H1 (cell line): ENCODE measurements around the gene SMAD6. TPM values are rescaled to one million over a fixed set of nuclear protein-coding genes. Genes with fewer than 3 reads are reported as not detected.

Experiments
- CTCF ChIA-PET: fragments of 300-600 bp; sonication (Branson Sonifier 250); formaldehyde crosslinking; loops from one replicate; lab custom pipeline; 2021; ENCODE audit not compliant: partially characterized antibody; lab: Charles Lee
- POLR2A ChIA-PET: fragments of 300-600 bp; sonication (Branson Sonifier 250); formaldehyde crosslinking; loops from one replicate; lab custom pipeline; 2021; ENCODE audit warnings: inconsistent platforms; ENCODE audit not compliant: partially characterized antibody; lab: Charles Lee
- DNase-seq, 2 experiments: peaks; one replicate each; pipeline versions ENCODE4 v3.0.0 to v3.0.0-alpha.2; 2010 to 2022; ENCODE audit warnings: low spot score in 2 of 2, low read depth in 1 of 2, mixed read lengths in 1 of 2
- FAIRE-seq: peaks from 2 replicates; lab custom pipeline; 2011; peaks lifted over from hg19 to GRCh38; lab: Jason Lieb, UNC
- H2AFZ ChIP-seq: 2 replicates; pipeline ENCODE4 v1.8.1; 2012; ENCODE audit warnings: low read length, inconsistent platforms
- H2AK5ac ChIP-seq: 2 replicates; pipeline ENCODE4 v1.6.1; 2013; ENCODE audit warnings: low read depth, low read length
- H2BK120ac ChIP-seq: replicated peaks from 2 replicates; pipeline ENCODE3; 2013; ENCODE audit warnings: low read depth, low read length, inconsistent platforms
- H2BK12ac ChIP-seq: 2 replicates; pipeline ENCODE4 v1.6.1; 2013; ENCODE audit warnings: low read depth, low read length
- H2BK15ac ChIP-seq: 2 replicates; pipeline ENCODE4 v1.6.1; 2013; ENCODE audit warnings: low read length
- H2BK20ac ChIP-seq: 2 replicates; pipeline ENCODE4 v1.6.1; 2013; ENCODE audit warnings: low read length
- H2BK5ac ChIP-seq: 2 replicates; pipeline ENCODE4 v1.6.1; 2013; ENCODE audit warnings: low read depth, low read length
- H3K14ac ChIP-seq: 2 replicates; pipeline ENCODE4 v1.6.1; 2013; ENCODE audit warnings: inconsistent platforms; ENCODE audit not compliant: insufficient read length
- H3K18ac ChIP-seq: 2 replicates; pipeline ENCODE4 v1.6.1; 2013; ENCODE audit warnings: low read length; ENCODE audit errors: extremely low read depth
- H3K23ac ChIP-seq: 2 replicates; pipeline ENCODE4 v1.6.1; 2013; ENCODE audit warnings: inconsistent platforms; ENCODE audit not compliant: insufficient read length
- H3K23me2 ChIP-seq: 2 replicates; pipeline ENCODE4 v1.6.1; 2013; ENCODE audit warnings: low read depth, low read length
- H3K27ac ChIP-seq: 2 replicates; pipeline ENCODE4 v1.6.1; 2011; ENCODE audit warnings: low read depth, low read length, inconsistent platforms
- H3K27me3 ChIP-seq, 4 experiments: replicated peaks in 1 of 4; 1 replicate in 1 of 4; 2 replicates in 3 of 4; pipeline versions ENCODE4 v1.6.1 to v1.8.1; 2011 to 2013; ENCODE audit warnings: low read length in 3 of 4, mild to moderate bottlenecking in 3 of 4, inconsistent platforms in 2 of 4, mixed read lengths in 2 of 4, moderate library complexity in 1 of 4; ENCODE audit not compliant: control insufficient read depth in 3 of 4, insufficient read depth in 3 of 4; ENCODE audit errors: extremely low read depth in 1 of 4
- H3K36me3 ChIP-seq, 4 experiments: 2 replicates each; pipeline versions ENCODE4 v1.6.1 to v1.8.1; 2011 to 2013; ENCODE audit warnings: mild to moderate bottlenecking in 4 of 4, low read length in 3 of 4, moderate library complexity in 2 of 4, control low read depth in 1 of 4, inconsistent platforms in 1 of 4; ENCODE audit not compliant: insufficient read depth in 4 of 4, control insufficient read depth in 2 of 4
- H3K4ac ChIP-seq: replicated peaks from 2 replicates; pipeline ENCODE3; 2013; ENCODE audit warnings: low read length, low read depth, mixed read lengths, inconsistent platforms; ENCODE audit not compliant: insufficient read length
- H3K4me1 ChIP-seq, 4 experiments: replicated peaks in 1 of 4; 1 replicate in 1 of 4; 2 replicates in 3 of 4; pipeline versions ENCODE4 v1.6.1 to v1.8.1; 2011 to 2013; ENCODE audit warnings: low read length in 3 of 4, inconsistent platforms in 2 of 4, mixed read lengths in 1 of 4; ENCODE audit not compliant: insufficient read depth in 4 of 4, control insufficient read depth in 3 of 4
- H3K4me2 ChIP-seq, 2 experiments: 2 replicates each; pipeline versions ENCODE4 v1.6.1 to v1.8.1; 2011 to 2013; ENCODE audit warnings: low read depth in 2 of 2, low read length in 2 of 2, control low read depth in 1 of 2, inconsistent platforms in 1 of 2, mild to moderate bottlenecking in 1 of 2; ENCODE audit not compliant: insufficient read depth in 1 of 2
- H3K4me3 ChIP-seq, 4 experiments: fragments of 200-600, 300-600 bp in 1 of 4; sonication (generic), shearing (Covaris generic), sonication (Bioruptor Twin) in 1 of 4; 2 replicates each; pipeline versions ENCODE4 v1.5.1 to v1.8.1; 2011 to 2016; ENCODE audit warnings: low read length in 4 of 4, low read depth in 3 of 4, control low read depth in 2 of 4, inconsistent platforms in 2 of 4, mild to moderate bottlenecking in 2 of 4, mixed read lengths in 1 of 4, moderate library complexity in 1 of 4; ENCODE audit not compliant: insufficient read depth in 2 of 4; ENCODE audit errors: extremely low read depth in 1 of 4
- H3K56ac ChIP-seq: replicated peaks from 2 replicates; pipeline ENCODE3; 2013; ENCODE audit warnings: low read depth, mild to moderate bottlenecking, mixed read lengths, low read length, inconsistent platforms; ENCODE audit not compliant: insufficient read length
- H3K79me1 ChIP-seq: 2 replicates; pipeline ENCODE4 v1.6.1; 2013; ENCODE audit warnings: low read depth, low read length, control low read depth
- H3K79me2 ChIP-seq, 2 experiments: 2 replicates each; pipeline versions ENCODE4 v1.6.1 to v1.8.1; 2012 to 2013; ENCODE audit warnings: low read length in 2 of 2, mild to moderate bottlenecking in 2 of 2, inconsistent platforms in 1 of 2; ENCODE audit not compliant: insufficient read depth in 2 of 2, control insufficient read depth in 1 of 2
- H3K9ac ChIP-seq, 4 experiments: replicated peaks in 1 of 4; 1 replicate in 1 of 4; 2 replicates in 3 of 4; pipeline versions ENCODE4 v1.6.1 to v1.8.1; 2011 to 2013; ENCODE audit warnings: low read depth in 3 of 4, low read length in 3 of 4, control low read depth in 2 of 4, mild to moderate bottlenecking in 2 of 4, moderate library complexity in 2 of 4, inconsistent platforms in 1 of 4; ENCODE audit errors: extremely low read depth in 1 of 4
- H3K9me3 ChIP-seq, 2 experiments: 2 replicates each; pipeline versions ENCODE4 v1.6.1 to v1.8.1; 2012 to 2013; ENCODE audit warnings: mild to moderate bottlenecking in 2 of 2, moderate library complexity in 2 of 2, control low read depth in 1 of 2, inconsistent platforms in 1 of 2, low read depth in 1 of 2, low read length in 1 of 2, mixed read lengths in 1 of 2; ENCODE audit not compliant: insufficient read depth in 2 of 2
- H4K20me1 ChIP-seq, 2 experiments: replicated peaks in 1 of 2; 2 replicates each; pipeline versions ENCODE3 to v1.8.1; 2011 to 2013; ENCODE audit warnings: inconsistent platforms in 2 of 2, low read length in 2 of 2, mild to moderate bottlenecking in 1 of 2; ENCODE audit not compliant: insufficient read depth in 2 of 2, control insufficient read depth in 1 of 2
- H4K5ac ChIP-seq: 2 replicates; pipeline ENCODE4 v1.6.1; 2013; ENCODE audit warnings: low read length, low read depth, mixed read lengths, inconsistent platforms; ENCODE audit not compliant: insufficient read length
- H4K8ac ChIP-seq: 2 replicates; pipeline ENCODE4 v1.8.0; 2013; ENCODE audit warnings: mild to moderate bottlenecking, moderate library complexity, low read length, inconsistent platforms; ENCODE audit not compliant: insufficient read depth; ENCODE audit errors: extremely low read depth
- H4K91ac ChIP-seq: replicated peaks from 2 replicates; pipeline ENCODE3; 2013; ENCODE audit warnings: low read length, mixed read lengths, inconsistent platforms; ENCODE audit not compliant: insufficient read length
- ASH2L ChIP-seq: fragments of 200-600, 300-600 bp; sonication (generic); IDR thresholded peaks from one replicate; pipeline ENCODE4 v1.7.1; 2017; ENCODE audit warnings: low read length
- CBX8 ChIP-seq: fragments of 300-800, 300-1000 bp; sonication (generic); IDR thresholded peaks from 2 replicates; pipeline ENCODE4 v1.7.1; 2016; ENCODE audit warnings: low read depth, low read length, borderline replicate concordance
- CEBPB ChIP-seq: IDR thresholded peaks from 2 replicates; pipeline ENCODE4 v1.6.1; 2012; ENCODE audit warnings: low read depth, low read length
- CTCF ChIP-seq, 3 experiments: IDR thresholded peaks; 1 replicate in 2 of 3; 2 replicates in 1 of 3; pipeline versions ENCODE4 v1.5.1 to v1.6.1; 2011; ENCODE audit warnings: low read length in 3 of 3, mild to moderate bottlenecking in 3 of 3, inconsistent platforms in 2 of 3, low read depth in 1 of 3, moderate library complexity in 1 of 3; ENCODE audit not compliant: insufficient read depth in 1 of 3; ENCODE audit errors: control extremely low read depth in 1 of 3
- GABPA ChIP-seq: IDR thresholded peaks from 2 replicates; pipeline ENCODE4 v1.6.1; 2011; ENCODE audit warnings: mild to moderate bottlenecking, low read length, moderate library complexity, borderline replicate concordance; ENCODE audit not compliant: insufficient read depth
- HDAC6 ChIP-seq: IDR thresholded peaks from one replicate; pipeline ENCODE4 v1.7.1; 2012; ENCODE audit warnings: low read depth, mild to moderate bottlenecking, inconsistent platforms, low read length, moderate library complexity
- NANOG ChIP-seq: IDR thresholded peaks from 2 replicates; pipeline ENCODE4 v1.6.1; 2011; ENCODE audit warnings: low read length, low read depth, mild to moderate bottlenecking, inconsistent platforms; ENCODE audit not compliant: insufficient read depth, poor library complexity, severe bottlenecking
- SP1 ChIP-seq: IDR thresholded peaks from 2 replicates; pipeline ENCODE4 v1.6.1; 2011; ENCODE audit warnings: low read depth, low read length
- SRF ChIP-seq: IDR thresholded peaks from 2 replicates; pipeline ENCODE4 v1.6.1; 2011; ENCODE audit warnings: mild to moderate bottlenecking, low read depth, low read length, moderate library complexity
- TCF12 ChIP-seq: IDR thresholded peaks from 2 replicates; pipeline ENCODE4 v1.6.1; 2011; ENCODE audit warnings: low read depth, mild to moderate bottlenecking, low read length
- WGBS, 2 experiments: shearing (Covaris generic) in 1 of 2; methylation state at CpG; one replicate each; pipeline versions ENCODE4 v1.1.6 to v1.1.7; 2013 to 2015; ENCODE audit warnings: low lambda C conversion rate in 2 of 2, mixed read lengths in 2 of 2, inconsistent platforms in 1 of 2, low coverage in 1 of 2, missing lambda C conversion rate in 1 of 2; ENCODE audit not compliant: insufficient replicate concordance in 2 of 2, insufficient coverage in 1 of 2, insufficient read length in 1 of 2; ENCODE audit errors: extremely low coverage in 1 of 2, missing lambda C conversion rate in 1 of 2; 5-methylcytosine and 5-hydroxymethylcytosine counted together
- polyA plus RNA-seq, 7 experiments: library from polyadenylated mRNA; depleted of rRNA in 3 of 7; stranded (reverse) in 5 of 7; unstranded in 2 of 7; fragments of >200 nt in 5 of 7; fragments of 200-250 nt in 2 of 7; gene quantifications; 1 replicate in 5 of 7; 2 replicates in 1 of 7; 4 replicates in 1 of 7; pipeline versions ENCODE4 v1.2.1 to v1.2.3, GENCODE V29; 2011 to 2013; ENCODE audit warnings: missing spikeins in 2 of 7, mixed read lengths in 2 of 7
- total RNA-seq: library from RNA; stranded (reverse); fragmentation: NEBNext Ultra II Directional; extraction: Animal tissue kit (Norgen Biotek cat#: 25700); gene quantifications from 2 replicates; pipeline ENCODE4 v1.2.1, GENCODE V29; 2021

SMAD6 gene
- total and polyA plus RNA-seq, 2 of the 8 experiments (the other 6 are each of a cell fraction or from before 2014, with no cell fraction given) = 1.8 to 7.0 TPM

- ChIA-PET CTCF (interaction anchor here (0.9 to 13.5 kb wide), 23 partner anchors 11 to 275 kb away, joined by 3 to 202 read pairs (median 8); partner anchors contain the start of genes SMAD6 and SNAPC5), POLR2A (interaction anchor here (0.8 to 2.3 kb wide), 5 partner anchors 10 to 79 kb away, joined by 3 to 9 read pairs (median 3); no protein-coding TSS in a partner anchor)
- no peak overlapping the region for H3K56ac ChIP-seq
- peak overlapping the region; percentile 45 for H4K8ac ChIP-seq
- no peak overlapping the region for H2AFZ ChIP-seq
- no peak overlapping the region for H3K23ac ChIP-seq
- H3K9ac ChIP-seq = no peak overlapping the region
- peak overlapping the region; percentile 2; the same call in 1 of the 2 replicates for H2BK20ac ChIP-seq
- H3K79me1 ChIP-seq = no peaks in the 10 kb centered on the region
- H3K4me1 ChIP-seq = peaks cover 11 to 24% (median 18%) of the 10 kb centered on the region in 4 experiments
- H2BK120ac ChIP-seq = no peak overlapping the region
- H4K5ac ChIP-seq = peak overlapping the region; percentile 13
- no peak for DNase-seq
- 79% methylated on average over 6 of the region's 7 CpGs; no CpG with 5 or more reads in 1 of the 2 experiments for WGBS, 2 experiments
- H3K18ac ChIP-seq = 0 out of 2 replicates have a peak overlapping the region, but pooled peaks have one; percentile 4
- no peak for FAIRE-seq
- no peak overlapping the region for H3K27ac ChIP-seq
- peak overlapping the region; percentile 33 for H2BK15ac ChIP-seq
- H3K27me3 ChIP-seq = no peaks in the 10 kb centered on the region
- H3K79me2 ChIP-seq = no peaks in the 10 kb centered on the region
- H3K4me2 ChIP-seq = no peak overlapping the region
- no peak overlapping the region for H2BK12ac ChIP-seq
- peak overlapping the region; percentile 14; the same call in 1 of the 2 replicates for H2AK5ac ChIP-seq
- H4K20me1 ChIP-seq = no peaks in the 10 kb centered on the region
- no peaks in the 10 kb centered on the region for H3K23me2 ChIP-seq
- H3K4me3 ChIP-seq = no peak overlapping the region
- no peak overlapping the region for H3K4ac ChIP-seq
- H3K9me3 ChIP-seq = no peaks in the 10 kb centered on the region
- peak overlapping the region; percentile 90 for H4K91ac ChIP-seq
- no peak overlapping the region for H3K14ac ChIP-seq
- H2BK5ac ChIP-seq = peak overlapping the region; percentile 53; the same call in 1 of the 2 replicates
- no peaks in the 10 kb centered on the region for H3K36me3 ChIP-seq
- TF ChIP-seq SP1 (no peak), HDAC6 (no peak), CEBPB (no peak), TCF12 (no peak), CBX8 (no peak), CTCF (IDR thresholded peaks at IDR 0.05; ENCODE audit: control extremely low read depth in 1 of 3, insufficient read depth in 1 of 3, low read depth in 1 of 3, low read length in 3 of 3) (no peak), ASH2L (no peak), NANOG (no peak), GABPA (no peak), SRF (no peak)
These were observed 70.6 kb downstream of the SMAD6 start for GRCh38 chr15:66772604-66773128.
